Daoy (cell line): ENCODE measurements around the gene SMIM24. TPM values are rescaled to one million over a fixed set of nuclear protein-coding genes. Genes with fewer than 3 reads are reported as not detected.
"Not testable (repeated sequence)": the region's sequence is repeated elsewhere in the genome, so short reads cannot be mapped to it uniquely, and the experiment has no call there.

Source experiments
- DNase-seq: peaks from one replicate; pipeline ENCODE4 v3.0.0-alpha.2; 2015; ENCODE audit warnings: low read depth
- total RNA-seq: library from RNA; depleted of rRNA; stranded (reverse); fragments of >200 nt; shearing (Covaris generic); gene quantifications from 2 replicates; pipeline ENCODE4 v1.2.3, GENCODE V29; 2014

Gene SMIM24
- total RNA-seq, 1 experiment from 2014 or later: not detected

GRCh38 chr19:3514930-3515329 is 34.6 kb upstream of the SMIM24 start:
- DNase-seq: no peak

- no peak for DNase-seq
Measured at GRCh38 chr19:3513229-3514140, 33.2 kb upstream of the SMIM24 start.

DNA sequence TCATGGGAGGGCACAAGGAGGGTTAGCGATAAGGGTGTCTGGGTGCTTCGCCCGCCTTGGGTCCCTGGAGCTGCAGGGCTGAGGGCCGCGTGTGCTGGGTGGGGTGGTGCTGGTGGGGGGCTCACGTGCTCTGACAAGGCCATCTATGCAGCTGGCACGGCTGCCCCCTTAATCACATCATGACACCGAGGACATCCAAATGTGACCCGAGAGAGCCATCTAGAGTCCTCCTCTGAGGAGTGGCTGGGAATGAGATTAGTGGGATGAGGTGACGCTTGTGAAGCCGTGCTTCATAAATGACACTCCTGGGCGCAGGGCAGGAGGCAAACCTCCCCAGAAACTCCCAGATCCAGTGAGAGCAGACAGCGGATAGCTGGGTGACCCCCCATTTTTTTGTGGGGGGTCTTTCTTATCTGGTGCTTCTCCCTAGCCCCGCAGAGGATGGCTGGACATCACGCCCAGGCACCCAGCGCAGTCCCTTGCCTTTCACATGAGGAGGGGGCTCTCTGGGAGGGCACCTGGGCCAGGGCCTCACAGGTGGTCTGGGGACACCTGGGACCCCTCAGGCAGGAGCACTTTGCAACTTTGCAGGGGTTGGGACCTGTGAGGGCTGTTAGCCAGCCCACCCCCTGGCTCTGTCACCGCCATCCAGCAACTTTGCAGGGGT is 32.4 kb upstream of the SMIM24 start:
- DNase-seq: no peak

- DNase-seq: no peak
Measured at GRCh38 chr19:3511506-3512251, 31.4 kb upstream of the SMIM24 start.

DNA sequence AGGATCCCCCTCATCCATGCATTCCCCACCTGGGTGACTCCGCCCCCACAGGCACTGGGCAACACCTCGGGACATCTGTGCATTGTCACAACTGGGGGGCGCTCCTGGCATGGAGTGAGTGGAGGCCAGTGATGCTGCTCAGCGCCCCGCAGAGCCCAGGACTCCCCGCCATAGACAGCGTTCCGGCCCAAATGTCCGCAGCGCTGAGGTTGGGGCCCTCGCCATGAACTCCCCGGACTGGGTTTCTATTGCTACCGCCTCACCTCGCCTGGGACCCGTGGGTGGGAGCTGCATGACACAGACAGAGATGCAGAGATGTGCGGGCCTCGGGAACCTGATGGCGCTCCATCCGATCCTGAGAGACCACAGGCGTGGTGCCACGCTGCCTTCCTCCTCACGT is 30.4 kb upstream of the SMIM24 start:
- no peak for DNase-seq

DNA sequence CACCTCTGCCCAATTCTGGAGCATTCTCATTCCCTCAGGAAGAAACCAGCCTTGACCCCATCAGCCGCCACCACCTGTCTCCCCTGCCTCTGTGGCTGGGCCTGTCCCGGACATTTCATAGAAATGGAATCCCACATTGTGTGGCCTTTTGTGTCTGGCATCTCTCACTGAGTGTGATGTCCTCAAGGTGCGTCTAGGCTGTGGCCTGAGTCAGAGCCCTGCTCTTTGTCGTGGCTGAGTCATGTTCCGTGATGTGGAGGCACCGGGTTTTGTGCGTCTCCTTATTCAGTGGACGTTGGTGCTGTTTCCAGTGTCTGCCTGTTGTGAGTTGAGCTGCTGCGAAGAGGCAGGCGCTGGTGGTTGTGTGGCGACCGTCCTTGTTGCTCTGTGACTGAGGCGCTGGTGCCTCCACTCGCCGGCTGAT is 29.3 kb upstream of the SMIM24 start:
- DNase-seq: peak; percentile 81

GRCh38 chr19:3508771-3509535 is 28.6 kb upstream of the SMIM24 start:
- peak; percentile 62 for DNase-seq

DNA sequence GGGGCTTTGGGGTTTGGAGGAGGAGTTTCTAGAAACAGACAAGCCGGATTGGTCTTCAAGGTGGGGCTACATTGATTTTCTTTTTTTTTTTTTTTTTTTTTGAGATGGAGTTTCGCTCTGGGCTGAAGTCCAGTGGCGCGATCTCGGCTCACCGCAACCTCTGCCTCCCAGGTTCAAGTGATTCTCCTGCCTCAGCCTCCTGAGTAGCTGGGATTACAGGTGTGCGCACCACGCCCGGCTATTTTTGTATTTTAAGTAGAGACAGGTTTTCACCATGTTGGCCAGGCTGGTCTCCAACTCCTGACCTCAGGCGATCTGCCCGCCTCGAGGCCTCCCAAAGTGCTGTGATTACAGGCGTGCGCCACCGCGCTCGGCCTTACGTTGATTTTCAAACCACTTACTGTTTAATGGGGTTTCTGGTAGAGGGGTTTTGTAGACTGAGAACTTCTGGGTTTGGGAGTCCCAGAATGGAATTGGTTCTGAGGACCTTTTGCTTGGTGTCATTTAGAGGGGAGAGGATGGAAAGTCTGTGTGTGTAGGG is 27.9 kb upstream of the SMIM24 start:
- not testable (repeated sequence) for DNase-seq

- DNase-seq: peak; percentile 39
Measured at GRCh38 chr19:3507371-3508120, 27.2 kb upstream of the SMIM24 start.

- DNase-seq: peak; percentile 35
Measured at GRCh38 chr19:3506384-3507340, 26.3 kb upstream of the SMIM24 start.

DNA sequence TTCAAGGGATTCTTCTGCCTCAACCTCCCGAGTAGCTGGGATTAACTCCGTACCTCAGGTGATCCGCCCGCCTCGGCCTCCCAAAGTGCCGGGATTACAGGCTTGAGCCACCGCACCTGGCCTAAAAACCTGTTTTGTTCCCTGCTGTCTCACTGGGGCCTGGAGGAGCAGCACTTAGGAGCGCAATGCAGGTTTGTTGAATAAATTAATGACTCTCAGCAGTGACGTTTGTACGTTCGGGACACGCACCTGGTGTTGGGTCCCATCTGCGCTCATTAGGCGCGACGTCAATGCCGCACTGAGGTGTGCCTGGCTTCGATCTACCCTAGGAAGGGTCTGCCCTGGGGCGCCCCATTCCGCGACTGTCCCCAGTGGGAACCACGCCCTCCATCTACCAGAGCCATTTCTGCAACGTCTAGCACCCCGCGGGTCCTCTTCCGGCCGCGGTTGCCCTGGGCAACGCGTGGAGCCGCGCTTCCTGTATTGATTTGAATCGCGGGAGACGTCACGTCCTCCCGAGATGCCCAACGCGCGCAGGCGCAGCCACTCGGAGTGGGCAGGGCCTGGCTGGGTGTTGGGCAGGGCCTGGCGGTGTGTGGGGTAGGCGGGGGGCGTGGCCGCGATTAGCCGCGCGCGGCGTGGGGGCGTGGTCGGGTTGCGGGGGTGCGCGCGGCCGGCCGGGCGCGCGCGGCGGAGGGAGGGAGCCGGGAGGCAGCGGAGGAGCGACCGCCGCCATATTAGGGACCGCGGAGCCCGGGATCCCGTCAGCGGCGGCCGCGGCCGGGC is 25.5 kb upstream of the SMIM24 start, which contains the start of gene FZR1:
FZR1 (plus strand) TSS at position 714 of the 786 bp plus-strand sequence. CDS start 16,679 bp downstream, outside the sequence.
- DNase-seq: peak; percentile 100

GRCh38 chr19:3504735-3505134 is 24.4 kb upstream of the SMIM24 start:
- no peak for DNase-seq

GRCh38 chr19:3503036-3503572 is 22.8 kb upstream of the SMIM24 start:
- peak; percentile 54 for DNase-seq

DNA sequence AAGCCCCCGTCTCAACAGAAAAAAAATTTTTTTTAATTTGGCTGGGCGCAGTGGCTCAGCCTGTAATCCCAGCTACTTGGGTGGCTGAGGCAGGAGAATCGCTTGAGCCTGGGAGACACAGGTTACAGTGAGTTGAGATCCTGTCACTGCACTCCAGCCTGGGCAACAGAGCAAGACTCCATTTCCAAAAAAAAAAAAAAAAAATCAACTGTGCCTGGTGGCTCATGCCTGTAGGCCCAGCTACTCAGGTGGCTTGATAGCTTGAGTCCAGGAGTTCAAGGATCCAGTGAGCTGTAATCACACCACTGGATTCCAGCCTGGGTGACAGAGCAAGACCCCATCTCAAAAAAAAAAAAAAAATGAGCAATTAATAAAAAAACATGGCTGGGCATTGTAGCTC is 21.5 kb upstream of the SMIM24 start:
- no peak for DNase-seq

DNA sequence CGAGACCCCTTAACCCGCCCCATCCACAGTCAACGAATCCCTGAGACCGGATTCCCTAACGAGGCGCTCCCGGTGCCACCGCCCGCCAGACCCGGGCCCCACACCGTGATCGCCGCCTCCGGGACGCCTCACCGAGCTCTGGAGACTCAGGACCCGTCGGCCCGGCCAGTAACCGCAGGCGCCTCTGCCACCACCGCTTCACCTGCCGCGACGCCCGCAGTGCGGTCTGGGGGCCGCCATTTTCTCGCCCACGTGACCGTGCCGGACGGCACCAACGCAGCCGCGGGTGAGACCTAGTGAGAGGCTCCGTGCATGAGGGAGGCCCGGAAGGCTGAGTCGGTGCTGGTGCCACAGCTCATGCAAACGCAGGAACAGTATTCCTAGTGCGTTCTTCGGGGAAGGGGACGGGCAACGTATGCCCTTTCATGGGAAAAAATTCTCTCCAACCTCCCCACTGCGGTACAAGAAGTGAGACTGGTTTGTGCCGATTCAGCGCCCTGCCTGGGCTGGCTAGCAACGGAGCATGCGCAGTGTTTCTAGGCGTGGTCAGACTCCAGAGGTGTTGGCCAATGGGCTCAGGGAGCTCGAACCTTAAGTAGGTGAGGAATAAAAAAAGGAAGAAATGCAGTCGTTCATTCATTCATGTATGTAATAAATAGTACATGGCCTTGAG is 20.2 kb upstream of the SMIM24 start, which contains the start of gene DOHH:
DOHH (minus strand) TSS at position 246 of the 673 bp plus-strand sequence. CDS start 3,860 bp downstream, outside the sequence.
- DNase-seq: peak; percentile 98

DNA sequence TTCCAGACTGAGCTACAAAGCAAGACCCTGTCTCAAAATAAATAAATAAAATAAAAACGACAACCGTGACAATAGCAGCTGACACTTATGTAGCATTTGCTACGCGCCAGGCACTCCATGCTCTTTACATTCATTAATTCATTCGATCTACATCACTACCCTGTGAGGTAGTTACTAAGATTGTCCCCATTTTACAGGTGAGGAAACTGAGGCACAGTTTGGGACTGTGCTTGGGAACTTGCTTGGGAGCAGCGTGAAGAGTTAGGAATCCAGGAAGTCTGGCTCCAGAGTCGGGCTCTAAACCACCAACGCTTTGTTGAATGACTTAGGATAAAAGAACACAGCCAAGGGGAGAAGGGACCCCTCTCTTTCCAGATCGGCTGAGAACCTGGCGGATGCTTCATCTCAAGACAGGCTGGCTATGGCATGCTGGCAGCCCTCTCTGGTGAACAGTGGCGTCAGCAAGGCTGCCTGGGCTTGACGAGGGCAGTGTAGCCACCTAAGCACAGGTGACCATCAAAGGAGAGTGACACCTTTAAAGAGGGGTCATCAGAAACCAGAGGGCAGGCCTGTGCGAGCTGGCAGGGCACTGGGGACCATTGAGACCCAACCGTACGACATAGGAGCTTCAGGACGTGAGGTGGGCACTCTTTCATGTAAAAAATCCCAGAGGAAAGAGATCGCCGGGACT is 19.6 kb upstream of the SMIM24 start:
- no peak for DNase-seq
